PFSK-1 (cell line): ENCODE data around the gene CFAP70.

Experiments used
- POLR2AphosphoS5 ChIP-seq: IDR thresholded peaks from 2 replicates; pipeline ENCODE4 v1.6.1; 2012; ENCODE audit warnings: low read depth, mild to moderate bottlenecking, control low read depth, low read length, moderate library complexity
- TF ChIP-seq, protein P1 (sequence below), 2 experiments: IDR thresholded peaks; 2 replicates each; pipeline versions ENCODE4 v1.6.1 to v1.8.0; 2011 to 2012; ENCODE audit warnings: low read depth in 2 of 2, low read length in 2 of 2, control low read depth in 1 of 2, inconsistent platforms in 1 of 2, mild to moderate bottlenecking in 1 of 2, moderate library complexity in 1 of 2; ENCODE audit not compliant: insufficient read depth in 1 of 2

DNA sequence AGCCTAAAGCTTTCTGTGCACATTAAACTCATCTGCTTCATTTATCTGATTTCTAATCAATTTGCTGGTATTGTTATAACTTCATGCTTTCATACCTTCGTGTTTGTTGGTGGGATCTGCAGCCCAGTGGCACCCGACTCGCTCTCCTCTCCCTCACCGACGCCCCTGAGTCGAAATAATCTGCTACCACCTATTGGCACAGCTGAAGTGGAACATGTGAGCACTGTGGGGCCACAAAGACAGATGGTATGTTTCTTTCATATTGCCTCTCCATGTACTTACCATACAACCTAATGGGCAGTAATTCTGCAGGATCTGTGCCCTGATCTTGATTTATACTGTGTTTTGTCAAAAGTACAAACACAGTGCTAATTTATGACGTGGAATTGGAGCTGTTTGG is 124.0 kb downstream of the CFAP70 start:
- TF ChIP-seq, protein P1, sequence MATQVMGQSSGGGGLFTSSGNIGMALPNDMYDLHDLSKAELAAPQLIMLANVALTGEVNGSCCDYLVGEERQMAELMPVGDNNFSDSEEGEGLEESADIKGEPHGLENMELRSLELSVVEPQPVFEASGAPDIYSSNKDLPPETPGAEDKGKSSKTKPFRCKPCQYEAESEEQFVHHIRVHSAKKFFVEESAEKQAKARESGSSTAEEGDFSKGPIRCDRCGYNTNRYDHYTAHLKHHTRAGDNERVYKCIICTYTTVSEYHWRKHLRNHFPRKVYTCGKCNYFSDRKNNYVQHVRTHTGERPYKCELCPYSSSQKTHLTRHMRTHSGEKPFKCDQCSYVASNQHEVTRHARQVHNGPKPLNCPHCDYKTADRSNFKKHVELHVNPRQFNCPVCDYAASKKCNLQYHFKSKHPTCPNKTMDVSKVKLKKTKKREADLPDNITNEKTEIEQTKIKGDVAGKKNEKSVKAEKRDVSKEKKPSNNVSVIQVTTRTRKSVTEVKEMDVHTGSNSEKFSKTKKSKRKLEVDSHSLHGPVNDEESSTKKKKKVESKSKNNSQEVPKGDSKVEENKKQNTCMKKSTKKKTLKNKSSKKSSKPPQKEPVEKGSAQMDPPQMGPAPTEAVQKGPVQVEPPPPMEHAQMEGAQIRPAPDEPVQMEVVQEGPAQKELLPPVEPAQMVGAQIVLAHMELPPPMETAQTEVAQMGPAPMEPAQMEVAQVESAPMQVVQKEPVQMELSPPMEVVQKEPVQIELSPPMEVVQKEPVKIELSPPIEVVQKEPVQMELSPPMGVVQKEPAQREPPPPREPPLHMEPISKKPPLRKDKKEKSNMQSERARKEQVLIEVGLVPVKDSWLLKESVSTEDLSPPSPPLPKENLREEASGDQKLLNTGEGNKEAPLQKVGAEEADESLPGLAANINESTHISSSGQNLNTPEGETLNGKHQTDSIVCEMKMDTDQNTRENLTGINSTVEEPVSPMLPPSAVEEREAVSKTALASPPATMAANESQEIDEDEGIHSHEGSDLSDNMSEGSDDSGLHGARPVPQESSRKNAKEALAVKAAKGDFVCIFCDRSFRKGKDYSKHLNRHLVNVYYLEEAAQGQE (IDR thresholded peaks at IDR 0.05; ENCODE audit: insufficient read depth in 1 of 2, low read depth in 2 of 2, low read length in 2 of 2): no peak
- TF ChIP-seq POLR2AphosphoS5: no peak
